IMR-90 (cell line): Measurements from ENCODE around the gene SRSF12.

Experiments
- CEBPB ChIP-seq: IDR thresholded peaks from 2 replicates; pipeline ENCODE4 v1.6.1; 2012; ENCODE audit warnings: low read depth, low read length, improper control_type of control experiment
- MAZ ChIP-seq: IDR thresholded peaks from 2 replicates; pipeline ENCODE4 v1.6.1; 2012; ENCODE audit warnings: low read depth, mild to moderate bottlenecking, low read length, improper control_type of control experiment, moderate library complexity, borderline replicate concordance
- MXI1 ChIP-seq: IDR thresholded peaks from 2 replicates; pipeline ENCODE4 v1.6.1; 2012; ENCODE audit warnings: low read depth, mild to moderate bottlenecking, low read length, moderate library complexity, borderline replicate concordance
- POLR2A ChIP-seq: IDR thresholded peaks from 2 replicates; pipeline ENCODE4 v1.6.1; 2012; ENCODE audit warnings: mild to moderate bottlenecking, low read depth, low read length
- RFX5 ChIP-seq: IDR thresholded peaks from 2 replicates; pipeline ENCODE4 v1.8.0; 2012; ENCODE audit warnings: low read depth, mild to moderate bottlenecking, low read length, moderate library complexity
- TF ChIP-seq, protein P1 (sequence below): conservative IDR thresholded peaks from 2 replicates; pipeline ENCODE4 v1.5.1; 2012; ENCODE audit warnings: mild to moderate bottlenecking, low read depth, low read length, improper control_type of control experiment
- TF ChIP-seq, protein P2 (sequence below): fragments of 150-350 bp; IDR thresholded peaks from 2 replicates; pipeline ENCODE4 v1.6.1; 2016; ENCODE audit warnings: low read depth, mild to moderate bottlenecking, low read length, moderate library complexity, borderline replicate concordance

DNA sequence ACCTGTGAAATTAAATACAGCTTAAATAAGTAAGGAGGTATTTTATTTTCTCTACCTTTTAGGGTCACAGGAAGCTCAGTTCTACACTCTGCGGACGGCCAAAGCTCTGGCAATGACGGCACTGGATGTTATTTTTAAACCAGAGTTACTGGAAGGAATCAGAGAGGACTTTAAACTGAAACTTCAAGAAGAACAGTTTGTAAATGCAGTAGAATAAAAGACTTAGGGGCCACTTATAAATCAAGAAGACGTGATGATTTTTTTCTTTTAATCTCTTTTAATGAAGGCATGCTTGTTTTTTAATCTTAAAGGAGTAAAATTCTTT lies 44.1 kb upstream of the SRSF12 start:
- TF ChIP-seq, protein P1, sequence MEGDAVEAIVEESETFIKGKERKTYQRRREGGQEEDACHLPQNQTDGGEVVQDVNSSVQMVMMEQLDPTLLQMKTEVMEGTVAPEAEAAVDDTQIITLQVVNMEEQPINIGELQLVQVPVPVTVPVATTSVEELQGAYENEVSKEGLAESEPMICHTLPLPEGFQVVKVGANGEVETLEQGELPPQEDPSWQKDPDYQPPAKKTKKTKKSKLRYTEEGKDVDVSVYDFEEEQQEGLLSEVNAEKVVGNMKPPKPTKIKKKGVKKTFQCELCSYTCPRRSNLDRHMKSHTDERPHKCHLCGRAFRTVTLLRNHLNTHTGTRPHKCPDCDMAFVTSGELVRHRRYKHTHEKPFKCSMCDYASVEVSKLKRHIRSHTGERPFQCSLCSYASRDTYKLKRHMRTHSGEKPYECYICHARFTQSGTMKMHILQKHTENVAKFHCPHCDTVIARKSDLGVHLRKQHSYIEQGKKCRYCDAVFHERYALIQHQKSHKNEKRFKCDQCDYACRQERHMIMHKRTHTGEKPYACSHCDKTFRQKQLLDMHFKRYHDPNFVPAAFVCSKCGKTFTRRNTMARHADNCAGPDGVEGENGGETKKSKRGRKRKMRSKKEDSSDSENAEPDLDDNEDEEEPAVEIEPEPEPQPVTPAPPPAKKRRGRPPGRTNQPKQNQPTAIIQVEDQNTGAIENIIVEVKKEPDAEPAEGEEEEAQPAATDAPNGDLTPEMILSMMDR, result no peak
- TF ChIP-seq POLR2A, result no peak
- no peak for TF ChIP-seq MAZ
- no peak for TF ChIP-seq RFX5
- TF ChIP-seq CEBPB, result no peak
- no peak for TF ChIP-seq MXI1
- TF ChIP-seq, protein P2, sequence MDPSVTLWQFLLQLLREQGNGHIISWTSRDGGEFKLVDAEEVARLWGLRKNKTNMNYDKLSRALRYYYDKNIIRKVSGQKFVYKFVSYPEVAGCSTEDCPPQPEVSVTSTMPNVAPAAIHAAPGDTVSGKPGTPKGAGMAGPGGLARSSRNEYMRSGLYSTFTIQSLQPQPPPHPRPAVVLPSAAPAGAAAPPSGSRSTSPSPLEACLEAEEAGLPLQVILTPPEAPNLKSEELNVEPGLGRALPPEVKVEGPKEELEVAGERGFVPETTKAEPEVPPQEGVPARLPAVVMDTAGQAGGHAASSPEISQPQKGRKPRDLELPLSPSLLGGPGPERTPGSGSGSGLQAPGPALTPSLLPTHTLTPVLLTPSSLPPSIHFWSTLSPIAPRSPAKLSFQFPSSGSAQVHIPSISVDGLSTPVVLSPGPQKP, result no peak
